HG03097 (cell line): ENCODE data around the gene MYRF.

Experiments used
- ATAC-seq: cut with Tn5 transposase; IDR thresholded peaks from one replicate; pipeline ENCODE4 v1.9.1; 2021; ENCODE audit not compliant: unreplicated experiment, low FRiP score

MYRF gene

DNA sequence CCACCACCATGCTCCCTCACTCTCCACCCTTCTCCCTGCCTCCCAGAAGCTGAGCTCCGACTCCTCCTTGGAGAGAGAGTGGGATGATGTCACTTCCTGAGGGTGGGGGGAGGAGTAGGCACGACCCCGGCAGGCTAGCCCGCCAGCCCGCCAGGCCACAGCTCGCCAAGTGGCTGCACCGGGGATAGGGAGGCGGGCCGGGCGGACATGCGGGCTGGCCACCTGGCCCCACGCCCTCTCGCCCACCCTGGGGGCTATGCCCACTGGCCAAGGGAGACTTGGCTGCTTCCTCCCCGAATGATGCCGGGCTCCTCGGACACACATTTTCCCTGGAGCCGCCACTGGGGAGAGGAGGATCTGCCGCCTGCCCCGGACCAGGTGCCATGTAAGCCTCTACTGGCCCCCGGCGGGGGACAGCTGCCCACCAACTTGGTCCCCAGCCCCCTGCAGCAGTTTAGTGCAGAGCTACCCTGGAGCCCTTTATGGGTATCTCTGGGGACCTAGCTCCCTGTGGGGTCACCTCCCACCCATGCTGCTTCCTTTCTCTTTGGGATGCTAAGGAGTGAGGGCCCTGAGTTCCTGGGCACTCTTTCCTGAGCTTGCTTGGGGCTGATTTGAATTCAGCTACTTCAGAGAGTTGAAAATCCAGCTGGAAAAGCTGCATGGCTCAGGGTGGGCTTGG is 33.7 kb upstream of the MYRF start:
- ATAC-seq: no peak

- no peak for ATAC-seq
Measured at GRCh38 chr11:61719978-61720377, 32.5 kb upstream of the MYRF start.

GRCh38 chr11:61720597-61720996 is 31.8 kb upstream of the MYRF start:
- no peak for ATAC-seq

DNA sequence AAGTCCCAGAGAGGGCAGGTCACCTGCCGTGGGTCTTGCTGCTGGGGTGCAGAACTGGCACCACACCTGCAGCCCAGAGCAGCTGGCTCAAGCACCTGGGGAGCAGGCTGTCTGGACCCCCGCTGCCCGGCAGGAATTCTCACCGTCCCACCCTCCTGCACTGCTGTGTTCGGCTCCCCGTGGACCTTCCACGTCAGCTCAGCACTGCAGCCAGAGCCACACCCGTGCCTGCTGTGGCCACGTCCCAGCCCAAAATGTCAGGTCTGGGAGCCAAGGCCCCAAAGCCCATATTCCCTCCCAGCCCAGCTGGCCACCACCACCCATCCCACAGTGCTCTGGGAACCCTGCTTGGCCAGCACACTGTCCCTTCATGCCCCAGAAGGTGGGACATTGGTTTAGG is 28.0 kb upstream of the MYRF start:
- ATAC-seq: no peak

- no peak for ATAC-seq
Measured at GRCh38 chr11:61725781-61726231, 26.6 kb upstream of the MYRF start.

GRCh38 chr11:61726775-61727174 is 25.7 kb upstream of the MYRF start:
- no peak for ATAC-seq

DNA sequence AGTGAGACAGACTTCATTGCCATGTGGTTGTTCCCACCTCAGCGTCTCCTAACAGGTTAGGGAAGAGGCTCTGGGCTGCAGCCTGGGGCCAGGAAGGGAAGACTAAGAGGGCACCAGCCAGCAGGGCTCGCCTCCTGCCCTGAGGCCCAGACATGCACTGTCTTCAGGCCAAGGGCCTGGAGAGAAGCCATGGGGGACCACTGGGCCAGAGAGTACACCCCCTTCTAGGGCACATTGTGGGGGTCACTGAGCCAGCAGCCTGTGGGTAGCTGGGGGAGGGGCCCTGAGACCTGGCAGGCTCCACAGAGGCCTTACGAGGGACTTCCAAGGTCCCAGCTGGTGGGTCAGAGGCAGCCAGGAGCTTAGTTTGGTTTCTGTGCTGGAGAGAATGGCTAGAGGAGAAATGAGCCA is 25.0 kb upstream of the MYRF start:
- no peak for ATAC-seq

DNA sequence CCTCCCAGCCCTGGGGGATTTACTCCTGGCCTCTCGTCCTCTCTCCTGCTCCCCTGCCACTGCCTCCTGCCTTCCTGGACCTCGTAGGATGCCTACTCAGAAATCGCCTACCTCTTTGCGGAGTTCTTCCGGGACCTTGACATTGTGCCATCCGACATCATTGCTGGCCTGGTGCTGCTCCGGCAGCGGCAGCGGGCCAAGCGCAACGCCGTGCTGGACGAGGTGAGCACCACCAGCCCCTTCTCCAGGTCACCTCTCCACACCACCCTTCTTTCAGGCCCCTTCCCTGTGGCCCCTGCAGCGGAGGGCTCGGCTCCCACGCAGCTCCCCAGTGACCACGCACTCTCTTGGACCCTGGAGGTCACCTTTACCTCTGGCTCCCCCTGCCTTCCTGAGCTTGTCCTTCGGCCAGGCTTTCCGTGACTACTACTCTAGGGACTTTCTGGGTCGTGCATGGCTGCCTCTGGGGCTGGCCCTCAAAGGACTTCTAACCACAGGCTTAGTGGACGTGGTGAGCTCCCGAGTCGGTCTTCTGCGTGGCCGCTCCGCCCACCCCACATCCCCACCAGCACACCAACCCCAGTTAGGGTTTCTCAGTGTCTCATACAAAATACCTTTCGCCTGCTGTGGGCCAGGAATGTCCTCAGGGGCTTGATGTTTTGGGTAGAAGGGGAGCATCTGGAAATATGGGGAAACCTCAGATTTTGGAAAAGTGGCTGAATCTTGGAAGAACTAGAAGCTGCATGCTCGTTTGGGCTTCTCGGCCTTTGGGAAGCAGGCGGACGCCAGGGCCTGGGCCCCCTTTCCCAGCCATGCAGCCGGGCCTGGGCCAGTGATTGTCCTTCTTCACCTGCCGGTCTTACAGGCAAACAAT is 24.1 kb upstream of the MYRF start:
- ATAC-seq: no peak

DNA sequence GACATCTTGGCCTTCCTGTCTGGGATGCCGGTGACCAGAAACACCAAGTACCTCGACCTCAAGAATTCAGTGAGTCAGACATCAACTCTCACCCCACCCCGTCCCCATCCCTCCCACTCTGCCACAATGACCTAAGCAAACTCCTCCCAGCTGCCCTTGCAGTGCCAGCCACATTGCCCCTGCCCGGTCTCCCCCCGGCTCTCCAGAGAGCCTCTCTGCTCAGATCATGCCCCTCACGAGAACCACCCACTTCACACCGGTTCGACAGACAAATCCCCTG is 23.6 kb upstream of the MYRF start:
- ATAC-seq: no peak

DNA sequence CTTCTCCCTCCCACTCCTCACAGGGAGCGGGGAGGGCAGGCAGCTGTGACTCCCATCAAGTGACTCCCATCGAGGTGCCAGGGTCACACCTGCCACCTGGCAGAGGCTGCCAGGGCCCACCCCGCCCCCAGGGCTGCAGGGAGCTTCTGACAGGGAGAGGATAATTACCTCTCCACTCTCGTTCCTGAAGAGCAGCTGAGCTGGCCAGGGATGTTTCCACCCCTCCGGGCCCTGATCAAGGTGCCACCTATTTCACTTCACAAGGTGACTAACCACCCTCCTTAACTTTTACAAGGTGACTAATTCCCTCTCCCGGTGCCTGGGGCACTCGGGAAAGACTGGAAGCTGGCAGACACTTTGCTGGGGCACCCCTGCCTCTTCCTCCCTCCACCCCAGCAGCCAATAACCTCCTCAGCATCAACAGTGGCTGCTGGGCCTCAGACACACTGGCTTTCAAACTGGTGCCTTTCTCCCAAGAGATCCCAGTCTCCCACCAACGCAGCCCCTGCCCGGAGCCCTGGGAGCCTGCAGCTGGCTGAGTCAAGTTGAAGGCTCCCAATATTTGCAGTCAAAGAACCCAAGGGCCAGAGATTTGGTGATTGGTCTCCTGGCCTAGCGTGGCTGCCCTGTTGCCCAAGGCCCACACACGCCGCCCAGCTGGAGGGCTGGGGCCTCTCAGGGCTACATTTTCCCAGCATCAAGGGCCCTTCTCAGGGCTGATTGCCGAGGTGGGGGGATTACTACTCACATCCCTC is 22.0 kb upstream of the MYRF start:
- no peak for ATAC-seq

DNA sequence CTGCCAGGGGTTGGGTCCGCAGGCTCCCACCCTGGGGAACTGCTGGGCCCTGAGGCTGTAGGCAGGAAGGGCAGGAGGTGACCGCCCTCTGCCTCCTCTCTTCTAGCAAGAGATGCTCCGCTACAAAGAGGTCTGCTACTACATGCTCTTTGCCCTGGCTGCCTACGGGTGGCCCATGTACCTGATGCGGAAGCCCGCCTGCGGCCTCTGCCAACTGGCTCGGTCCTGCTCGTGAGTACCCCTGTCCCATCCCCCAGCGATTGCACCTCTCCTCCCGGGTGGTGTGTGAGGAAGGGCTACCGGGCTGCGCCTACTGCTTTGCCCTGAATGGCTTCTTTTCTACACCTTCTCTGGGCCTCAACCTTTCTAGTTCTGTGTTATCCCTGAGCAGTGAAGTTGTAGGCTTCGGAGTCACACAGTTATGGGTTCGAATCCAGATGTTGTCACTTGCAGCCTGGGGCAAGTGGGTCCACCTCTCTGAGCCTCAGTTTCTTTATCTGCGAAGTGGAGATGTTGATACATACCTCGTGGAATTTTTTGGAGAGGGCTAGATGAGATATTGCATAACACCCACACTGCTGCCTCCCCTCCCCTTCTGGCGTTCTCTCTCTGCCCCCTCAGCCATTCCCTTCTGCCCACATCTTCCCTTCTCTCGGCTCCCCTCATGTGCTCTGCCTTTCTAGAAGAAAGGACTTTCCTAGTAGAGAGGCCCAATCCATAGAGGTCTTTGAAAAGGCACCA is 21.1 kb upstream of the MYRF start:
- ATAC-seq: no peak

GRCh38 chr11:61731952-61732675 is 20.3 kb upstream of the MYRF start:
- no peak for ATAC-seq

GRCh38 chr11:61732705-61733104 is 19.7 kb upstream of the MYRF start:
- no peak for ATAC-seq

- ATAC-seq: no peak
Measured at GRCh38 chr11:61733120-61733978, 19.1 kb upstream of the MYRF start.

- no peak for ATAC-seq
Measured at GRCh38 chr11:61734767-61735166, 17.7 kb upstream of the MYRF start.

GRCh38 chr11:61735391-61735790 is 17.0 kb upstream of the MYRF start:
- no peak for ATAC-seq

GRCh38 chr11:61736310-61736709 is 16.1 kb upstream of the MYRF start:
- no peak for ATAC-seq

- ATAC-seq: no peak
Measured at GRCh38 chr11:61737131-61737530, 15.3 kb upstream of the MYRF start.

GRCh38 chr11:61737636-61738386 is 14.6 kb upstream of the MYRF start:
- ATAC-seq: no peak
